ENCODE data around the gene CLMN. TPM values are rescaled to one million over a fixed set of nuclear protein-coding genes. Genes with fewer than 3 reads are reported as not detected.

CLMN gene
- total RNA-seq, 2 experiments from 2014 or later = 0.27 to 0.67 TPM

DNA sequence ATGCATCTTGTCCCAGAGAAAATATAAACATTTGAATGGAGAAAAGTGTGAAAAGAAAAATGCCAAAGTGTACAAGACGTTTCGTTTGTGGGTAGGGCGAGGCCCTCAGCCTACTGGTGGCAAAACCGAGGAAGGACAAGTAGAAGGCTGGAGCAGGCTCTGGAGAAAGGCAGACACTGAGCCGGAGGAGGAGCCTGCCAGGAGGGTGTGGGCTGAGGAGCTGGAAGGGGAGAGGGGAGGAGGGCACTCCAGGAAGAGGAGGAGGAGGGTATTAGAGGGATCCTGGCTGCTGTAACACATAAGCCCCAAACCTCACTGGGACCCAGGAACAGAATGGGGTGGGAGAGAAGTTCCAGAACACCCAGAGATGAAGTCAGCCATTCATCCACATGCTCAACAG lies 47.7 kb downstream of the CLMN start:
- ATAC-seq (ENCODE audit: poor library complexity) (no peak), DNase-seq (no peak)
- CTCF ChIA-PET = no interaction called here
- Histone ChIP-seq H3K4me3 (ENCODE audit: low read length) (no peak overlapping the region), H3K27me3 (ENCODE audit: control insufficient read depth in 1 of 2, insufficient read depth in 2 of 2, low read length in 2 of 2) (no peaks in the 10 kb centered on the region), H3K4me1 (ENCODE audit: insufficient read depth, low read length) (no peaks in the 10 kb centered on the region), H3K36me3 (ENCODE audit: insufficient read depth, low read length) (no peaks in the 10 kb centered on the region), H3K9me3 (ENCODE audit: control insufficient read depth in 1 of 2, insufficient read depth in 1 of 2, low read length in 2 of 2) (no peaks in the 10 kb centered on the region), H3K27ac (ENCODE audit: low read depth in 1 of 2, low read length in 2 of 2) (no peak overlapping the region)
- POLR2A ChIA-PET = no interaction called here
- no peaks in the 10 kb centered on the region for H3K9me3 Mint-ChIP-seq
- H3K36me3 Mint-ChIP-seq (ENCODE audit: low read depth) = no peaks in the 10 kb centered on the region
- intact Hi-C loops (cut with DNase I, micrococcal nuclease) = no loop called here
- no peaks in the 10 kb centered on the region for H3K27me3 Mint-ChIP-seq
- H3K27ac Mint-ChIP-seq = no peak overlapping the region
- no peak overlapping the region for H3K4me3 Mint-ChIP-seq
- TF ChIP-seq, protein P1, sequence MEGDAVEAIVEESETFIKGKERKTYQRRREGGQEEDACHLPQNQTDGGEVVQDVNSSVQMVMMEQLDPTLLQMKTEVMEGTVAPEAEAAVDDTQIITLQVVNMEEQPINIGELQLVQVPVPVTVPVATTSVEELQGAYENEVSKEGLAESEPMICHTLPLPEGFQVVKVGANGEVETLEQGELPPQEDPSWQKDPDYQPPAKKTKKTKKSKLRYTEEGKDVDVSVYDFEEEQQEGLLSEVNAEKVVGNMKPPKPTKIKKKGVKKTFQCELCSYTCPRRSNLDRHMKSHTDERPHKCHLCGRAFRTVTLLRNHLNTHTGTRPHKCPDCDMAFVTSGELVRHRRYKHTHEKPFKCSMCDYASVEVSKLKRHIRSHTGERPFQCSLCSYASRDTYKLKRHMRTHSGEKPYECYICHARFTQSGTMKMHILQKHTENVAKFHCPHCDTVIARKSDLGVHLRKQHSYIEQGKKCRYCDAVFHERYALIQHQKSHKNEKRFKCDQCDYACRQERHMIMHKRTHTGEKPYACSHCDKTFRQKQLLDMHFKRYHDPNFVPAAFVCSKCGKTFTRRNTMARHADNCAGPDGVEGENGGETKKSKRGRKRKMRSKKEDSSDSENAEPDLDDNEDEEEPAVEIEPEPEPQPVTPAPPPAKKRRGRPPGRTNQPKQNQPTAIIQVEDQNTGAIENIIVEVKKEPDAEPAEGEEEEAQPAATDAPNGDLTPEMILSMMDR (IDR thresholded peaks at IDR 0.05) = no peak
- peaks cover 5% of the 10 kb centered on the region for H3K4me1 Mint-ChIP-seq (ENCODE audit: low read depth)

DNA sequence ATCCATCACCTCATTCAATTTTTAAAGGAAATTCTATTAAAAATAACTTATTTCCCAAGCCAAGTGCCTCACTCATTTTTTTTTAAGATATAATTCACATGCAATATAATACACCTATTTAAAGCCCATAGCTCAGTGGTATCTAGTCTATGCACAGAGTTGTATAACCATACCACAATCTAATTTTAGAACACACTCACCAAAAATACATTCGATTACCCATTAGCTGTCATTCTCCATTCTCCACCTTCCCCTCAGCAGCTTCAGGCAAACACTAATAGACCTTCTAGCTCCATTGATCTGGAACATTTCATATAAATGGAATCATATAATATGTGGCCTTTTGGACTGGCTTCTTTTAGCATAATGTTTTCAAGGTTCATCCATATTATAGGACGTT lies 49.5 kb downstream of the CLMN start:
- DNase-seq (no peak), ATAC-seq (ENCODE audit: poor library complexity) (no peak)
- H3K27me3 Mint-ChIP-seq = no peaks in the 10 kb centered on the region
- ChIA-PET POLR2A (no interaction called here), CTCF (no interaction called here)
- H3K27me3 ChIP-seq (ENCODE audit: control insufficient read depth in 1 of 2, insufficient read depth in 2 of 2, low read length in 2 of 2) = no peaks in the 10 kb centered on the region
- H3K27ac ChIP-seq (ENCODE audit: low read depth in 1 of 2, low read length in 2 of 2) = no peak overlapping the region
- intact Hi-C loops (cut with DNase I, micrococcal nuclease) = no loop called here
- H3K36me3 Mint-ChIP-seq (ENCODE audit: low read depth) = no peaks in the 10 kb centered on the region
- no peak overlapping the region for H3K4me3 ChIP-seq (ENCODE audit: low read length)
- H3K4me3 Mint-ChIP-seq = no peak overlapping the region
- H3K27ac Mint-ChIP-seq = no peak overlapping the region
- TF ChIP-seq, protein P1 (IDR thresholded peaks at IDR 0.05) = no peak
- H3K36me3 ChIP-seq (ENCODE audit: insufficient read depth, low read length) = no peaks in the 10 kb centered on the region
- H3K9me3 Mint-ChIP-seq = no peaks in the 10 kb centered on the region
- peaks cover 2% of the 10 kb centered on the region for H3K4me1 ChIP-seq (ENCODE audit: insufficient read depth, low read length)
- H3K9me3 ChIP-seq (ENCODE audit: control insufficient read depth in 1 of 2, insufficient read depth in 1 of 2, low read length in 2 of 2) = no peaks in the 10 kb centered on the region
- H3K4me1 Mint-ChIP-seq (ENCODE audit: low read depth) = peaks cover 14% of the 10 kb centered on the region

- CTCF ChIA-PET = no interaction called here
- Histone ChIP-seq H3K27me3 (ENCODE audit: control insufficient read depth in 1 of 2, insufficient read depth in 2 of 2, low read length in 2 of 2) (no peaks in the 10 kb centered on the region), H3K9me3 (ENCODE audit: control insufficient read depth in 1 of 2, insufficient read depth in 1 of 2, low read length in 2 of 2) (no peaks in the 10 kb centered on the region), H3K36me3 (ENCODE audit: insufficient read depth, low read length) (no peaks in the 10 kb centered on the region), H3K4me3 (ENCODE audit: low read length) (no peak overlapping the region), H3K4me1 (ENCODE audit: insufficient read depth, low read length) (peaks cover 4% of the 10 kb centered on the region), H3K27ac (ENCODE audit: low read depth in 1 of 2, low read length in 2 of 2) (no peak overlapping the region)
- POLR2A ChIA-PET = no interaction called here
- Mint-ChIP-seq H3K27ac (no peak overlapping the region), H3K27me3 (no peaks in the 10 kb centered on the region), H3K4me1 (ENCODE audit: low read depth) (peaks cover 15% of the 10 kb centered on the region), H3K9me3 (no peaks in the 10 kb centered on the region), H3K4me3 (no peak overlapping the region), H3K36me3 (ENCODE audit: low read depth) (no peaks in the 10 kb centered on the region)
- TF ChIP-seq, protein P1 (IDR thresholded peaks at IDR 0.05) = no peak
- ATAC-seq (ENCODE audit: poor library complexity) = no peak
- intact Hi-C loops (cut with DNase I, micrococcal nuclease) = no loop called here
- DNase-seq = no peak
These were observed 50.2 kb downstream of the CLMN start for GRCh38 chr14:95269493-95269892.
